ENCODE results near the gene RAD51B.

DNA sequence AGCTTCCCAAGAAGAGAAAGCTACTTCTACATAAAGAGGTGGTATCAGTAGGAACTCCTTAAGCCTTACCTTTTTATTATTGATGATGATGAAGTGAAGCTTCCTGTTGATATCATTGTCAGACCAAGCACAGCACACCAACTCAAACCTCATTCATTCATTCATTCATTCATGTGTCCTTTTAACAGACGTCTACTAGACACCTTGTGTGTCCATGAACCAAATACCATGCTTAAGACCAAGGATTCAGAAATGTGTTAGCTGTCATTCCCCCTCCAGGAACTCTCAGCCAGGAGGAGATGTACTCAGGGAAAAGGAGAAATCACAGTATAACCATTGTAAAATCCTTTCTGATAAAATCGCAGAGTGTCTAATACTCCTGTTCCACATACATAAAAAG is 778.5 kb downstream of the RAD51B start:
- no peak for TF ChIP-seq EZH2 (IDR thresholded peaks at IDR 0.05; ENCODE audit: borderline replicate concordance, low read depth, low read length, poor library complexity, severe bottlenecking)
- TF ChIP-seq, protein P1, sequence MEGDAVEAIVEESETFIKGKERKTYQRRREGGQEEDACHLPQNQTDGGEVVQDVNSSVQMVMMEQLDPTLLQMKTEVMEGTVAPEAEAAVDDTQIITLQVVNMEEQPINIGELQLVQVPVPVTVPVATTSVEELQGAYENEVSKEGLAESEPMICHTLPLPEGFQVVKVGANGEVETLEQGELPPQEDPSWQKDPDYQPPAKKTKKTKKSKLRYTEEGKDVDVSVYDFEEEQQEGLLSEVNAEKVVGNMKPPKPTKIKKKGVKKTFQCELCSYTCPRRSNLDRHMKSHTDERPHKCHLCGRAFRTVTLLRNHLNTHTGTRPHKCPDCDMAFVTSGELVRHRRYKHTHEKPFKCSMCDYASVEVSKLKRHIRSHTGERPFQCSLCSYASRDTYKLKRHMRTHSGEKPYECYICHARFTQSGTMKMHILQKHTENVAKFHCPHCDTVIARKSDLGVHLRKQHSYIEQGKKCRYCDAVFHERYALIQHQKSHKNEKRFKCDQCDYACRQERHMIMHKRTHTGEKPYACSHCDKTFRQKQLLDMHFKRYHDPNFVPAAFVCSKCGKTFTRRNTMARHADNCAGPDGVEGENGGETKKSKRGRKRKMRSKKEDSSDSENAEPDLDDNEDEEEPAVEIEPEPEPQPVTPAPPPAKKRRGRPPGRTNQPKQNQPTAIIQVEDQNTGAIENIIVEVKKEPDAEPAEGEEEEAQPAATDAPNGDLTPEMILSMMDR (conservative IDR thresholded peaks at IDR 0.05; ENCODE audit: low read depth, low read length), result no peak

Measured in A673 (cell line).